ENCODE data around the gene GALNT3.

GALNT3 gene

GRCh38 chr2:165718610-165719210 is 75.3 kb downstream of the GALNT3 start:
- FAIRE-seq (no peak), DNase-seq (ENCODE audit: insufficient read length) (no peak)
- TF ChIP-seq POLR2AphosphoS5 (IDR thresholded peaks at IDR 0.05; ENCODE audit: low read depth, low read length) (no peak), TAF1 (IDR thresholded peaks at IDR 0.05; ENCODE audit: borderline replicate concordance, low read depth, low read length) (no peak), POLR2A (IDR thresholded peaks at IDR 0.05; ENCODE audit: low read depth, low read length) (no peak)

- FAIRE-seq (no peak), DNase-seq (ENCODE audit: insufficient read length) (no peak)
- TF ChIP-seq POLR2AphosphoS5 (IDR thresholded peaks at IDR 0.05; ENCODE audit: low read depth, low read length) = no peak
- no peak for TF ChIP-seq POLR2A (IDR thresholded peaks at IDR 0.05; ENCODE audit: low read depth, low read length)
- no peak for TF ChIP-seq TAF1 (IDR thresholded peaks at IDR 0.05; ENCODE audit: borderline replicate concordance, low read depth, low read length)
These were observed 78.0 kb downstream of the GALNT3 start for GRCh38 chr2:165716091-165716490.

GRCh38 chr2:165706960-165707487 is 87.0 kb downstream of the GALNT3 start:
- TF ChIP-seq TAF1 (IDR thresholded peaks at IDR 0.05; ENCODE audit: borderline replicate concordance, low read depth, low read length) (no peak), POLR2AphosphoS5 (IDR thresholded peaks at IDR 0.05; ENCODE audit: low read depth, low read length) (no peak), POLR2A (IDR thresholded peaks at IDR 0.05; ENCODE audit: low read depth, low read length) (no peak)
- FAIRE-seq = no peak
- no peak for DNase-seq (ENCODE audit: insufficient read length)

GRCh38 chr2:165701147-165701546 is 92.9 kb downstream of the GALNT3 start:
- DNase-seq (ENCODE audit: insufficient read length) (no peak), FAIRE-seq (no peak)
- TF ChIP-seq TAF1 (IDR thresholded peaks at IDR 0.05; ENCODE audit: borderline replicate concordance, low read depth, low read length) (no peak), POLR2AphosphoS5 (IDR thresholded peaks at IDR 0.05; ENCODE audit: low read depth, low read length) (no peak), POLR2A (IDR thresholded peaks at IDR 0.05; ENCODE audit: low read depth, low read length) (no peak)

- DNase-seq (ENCODE audit: insufficient read length) (no peak), FAIRE-seq (no peak)
- TF ChIP-seq POLR2AphosphoS5 (IDR thresholded peaks at IDR 0.05; ENCODE audit: low read depth, low read length) (no peak), TAF1 (IDR thresholded peaks at IDR 0.05; ENCODE audit: borderline replicate concordance, low read depth, low read length) (no peak), POLR2A (IDR thresholded peaks at IDR 0.05; ENCODE audit: low read depth, low read length) (no peak)
These were observed 93.5 kb downstream of the GALNT3 start for GRCh38 chr2:165700531-165700930.

GRCh38 chr2:165699946-165700345 is 94.1 kb downstream of the GALNT3 start:
- FAIRE-seq (no peak), DNase-seq (ENCODE audit: insufficient read length) (no peak)
- TF ChIP-seq TAF1 (IDR thresholded peaks at IDR 0.05; ENCODE audit: borderline replicate concordance, low read depth, low read length) (no peak), POLR2A (IDR thresholded peaks at IDR 0.05; ENCODE audit: low read depth, low read length) (no peak)

- DNase-seq (ENCODE audit: insufficient read length) (no peak), FAIRE-seq (no peak)
- no peak for TF ChIP-seq TAF1 (IDR thresholded peaks at IDR 0.05; ENCODE audit: borderline replicate concordance, low read depth, low read length)
- no peak for TF ChIP-seq POLR2A (IDR thresholded peaks at IDR 0.05; ENCODE audit: low read depth, low read length)
- TF ChIP-seq POLR2AphosphoS5 (IDR thresholded peaks at IDR 0.05; ENCODE audit: low read depth, low read length) = no peak
These were observed 95.6 kb downstream of the GALNT3 start for GRCh38 chr2:165698444-165698884.

- TF ChIP-seq POLR2AphosphoS5 (IDR thresholded peaks at IDR 0.05; ENCODE audit: low read depth, low read length) (no peak), TAF1 (IDR thresholded peaks at IDR 0.05; ENCODE audit: borderline replicate concordance, low read depth, low read length) (no peak)
- FAIRE-seq (no peak), DNase-seq (ENCODE audit: insufficient read length) (no peak)
These were observed 96.2 kb downstream of the GALNT3 start for GRCh38 chr2:165697748-165698443.

All from GM12892 (cell line).